Activated gamma-delta T cell (primary cell): ENCODE results near the gene SLC35C1.
"Not testable (repeated sequence)": the region's sequence is repeated elsewhere in the genome, so short reads cannot be mapped to it uniquely, and the experiment has no call there.

Experiments
- DNase-seq: peaks from one replicate; lab custom pipeline; 2025; lab: John Stamatoyannopoulos, UW

SLC35C1 gene

DNA sequence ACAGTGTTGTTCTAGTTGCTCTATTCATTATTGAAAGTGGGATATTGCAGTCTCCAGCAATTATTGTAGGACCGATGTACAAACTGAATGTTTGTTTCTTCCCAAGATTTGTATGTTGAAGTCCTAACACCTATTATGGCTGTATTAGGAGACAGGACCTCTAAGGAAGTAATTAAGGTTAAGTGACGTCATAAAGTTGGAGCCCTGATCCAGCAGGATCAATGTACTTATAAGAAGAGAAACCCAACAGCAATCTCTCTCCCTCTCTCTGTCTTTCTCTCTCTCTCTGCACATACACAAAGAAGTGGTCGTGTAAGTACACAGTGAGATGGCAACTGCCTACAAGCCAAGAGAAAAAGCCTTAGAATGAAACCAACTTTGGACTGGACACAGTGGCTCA lies 16.1 kb upstream of the SLC35C1 start:
- DNase-seq: no peak

DNA sequence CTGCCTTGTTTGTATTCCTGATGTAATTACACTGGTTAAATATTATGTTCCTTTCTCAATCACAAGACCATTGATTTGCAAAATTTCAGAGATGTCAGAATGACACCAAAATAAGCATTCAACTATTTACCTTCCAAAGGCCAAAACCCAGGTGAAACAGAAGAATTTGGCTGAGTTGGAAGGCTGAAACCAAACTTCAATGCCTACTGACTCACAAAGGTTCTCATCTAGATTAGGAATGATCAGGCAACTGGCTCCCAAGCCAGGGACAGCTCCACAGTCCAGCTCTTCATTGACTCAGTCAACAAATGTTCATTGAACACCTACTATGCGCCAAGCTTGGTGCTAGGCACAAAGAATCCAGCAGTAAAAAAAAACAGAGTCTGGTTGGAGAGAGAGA lies 13.4 kb upstream of the SLC35C1 start:
- DNase-seq: no peak

DNA sequence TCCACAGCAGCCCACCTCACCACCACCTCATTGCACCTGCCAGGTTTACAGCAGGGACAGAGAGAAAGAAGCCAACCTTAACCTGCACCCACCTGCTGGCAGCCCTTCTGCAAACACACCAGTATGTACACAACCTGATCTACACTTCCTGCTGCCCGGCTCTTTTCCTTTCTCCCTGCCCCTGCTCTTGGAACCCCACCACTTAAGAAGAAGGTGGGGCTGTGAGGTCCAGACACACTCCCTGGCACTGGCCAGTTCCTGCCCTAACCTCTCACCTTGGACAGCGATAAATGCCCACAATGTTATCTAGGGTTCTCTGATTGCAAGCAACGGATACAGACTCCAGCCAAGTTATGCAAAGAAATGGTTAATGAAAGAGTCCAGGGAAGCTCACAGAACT lies 10.8 kb upstream of the SLC35C1 start:
- no peak for DNase-seq

DNA sequence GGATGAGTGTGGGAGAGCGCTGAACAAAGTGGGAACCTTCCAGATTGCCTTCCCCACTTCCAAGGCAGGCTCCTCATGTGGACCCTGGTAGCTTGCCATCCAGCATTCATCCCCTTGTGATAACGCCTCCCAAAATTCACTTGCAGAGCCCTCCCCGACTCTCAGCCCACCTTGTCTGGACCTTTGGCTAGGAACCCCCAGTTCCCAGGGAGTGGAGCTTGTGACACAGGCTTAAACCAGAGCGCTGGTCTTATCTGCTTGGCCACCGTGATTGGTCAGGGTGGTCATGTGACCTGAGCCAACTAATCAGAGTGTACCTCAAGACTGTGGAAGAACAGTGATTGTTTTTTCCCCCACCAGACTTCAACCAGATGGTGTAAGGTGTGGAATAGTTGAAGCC lies 9.6 kb upstream of the SLC35C1 start:
- DNase-seq: no peak

DNA sequence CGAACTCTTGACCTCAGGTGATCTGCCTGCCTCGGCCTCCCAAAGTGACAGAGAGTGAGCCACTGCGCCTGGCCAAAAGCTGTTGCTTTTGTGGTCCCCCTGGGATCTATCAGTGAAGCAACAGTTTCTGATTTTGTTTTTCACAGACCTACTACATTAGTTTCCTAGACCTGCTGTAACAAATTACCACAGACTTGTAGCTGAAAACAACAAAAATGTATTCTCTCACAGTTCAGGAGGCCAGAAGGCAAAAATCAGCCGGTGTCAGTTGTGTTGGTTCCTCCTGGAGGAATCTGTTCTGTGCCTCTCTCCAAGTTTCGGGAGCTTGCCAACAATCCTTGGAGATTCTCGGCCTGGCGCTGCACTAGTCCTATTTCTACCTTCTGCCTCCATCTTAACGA lies 8.5 kb upstream of the SLC35C1 start:
- DNase-seq: no peak

DNA sequence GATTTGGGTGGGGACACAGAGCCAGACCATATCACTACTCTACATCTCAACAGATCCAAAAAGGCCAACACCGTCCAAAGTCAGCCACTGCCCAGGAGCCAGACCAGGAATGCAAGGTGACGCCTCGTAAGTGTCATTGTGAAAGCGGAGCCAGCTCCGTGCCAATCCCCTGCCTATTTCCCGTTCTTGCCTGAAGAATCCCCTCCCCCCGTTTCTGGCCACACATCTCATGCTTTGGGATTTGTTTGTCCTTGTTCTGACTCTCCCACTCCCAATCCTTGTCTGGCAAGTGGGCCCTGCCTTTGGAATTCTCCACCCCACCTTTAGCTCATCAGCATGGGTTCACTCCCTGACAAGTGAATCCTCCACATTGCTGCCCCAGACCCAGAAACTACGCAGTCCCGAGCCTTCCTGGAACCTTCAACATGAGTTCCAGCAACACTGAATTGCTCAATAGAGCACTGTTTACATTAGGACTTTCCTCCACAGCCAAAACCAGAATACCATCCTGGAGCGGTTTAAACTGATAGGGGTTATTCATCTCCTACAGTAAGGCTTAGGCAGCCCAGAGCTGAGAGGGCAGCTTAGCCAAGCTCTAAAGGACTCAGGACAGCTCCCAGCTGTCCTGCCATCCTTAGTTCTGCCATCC lies 6.0 kb upstream of the SLC35C1 start:
- DNase-seq: no peak

DNA sequence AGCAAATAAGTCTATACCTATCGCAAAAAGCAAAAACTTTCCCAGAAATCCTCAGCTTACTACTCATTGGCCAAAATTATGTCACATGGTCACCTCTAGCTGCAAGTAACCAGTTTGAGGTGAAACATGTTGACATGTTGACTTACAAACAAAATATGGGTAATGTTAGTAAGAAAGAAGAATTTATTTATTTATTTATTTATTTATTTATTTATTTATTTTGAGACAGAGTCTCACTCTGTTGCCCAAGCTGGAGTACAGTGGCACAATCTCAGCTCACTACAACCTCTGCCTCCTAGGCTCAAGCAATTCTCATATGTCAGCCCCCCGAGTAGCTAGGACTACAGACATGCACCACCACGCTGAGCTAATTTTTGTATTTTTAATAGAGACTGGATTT lies 5.4 kb upstream of the SLC35C1 start:
- no peak for DNase-seq

DNA sequence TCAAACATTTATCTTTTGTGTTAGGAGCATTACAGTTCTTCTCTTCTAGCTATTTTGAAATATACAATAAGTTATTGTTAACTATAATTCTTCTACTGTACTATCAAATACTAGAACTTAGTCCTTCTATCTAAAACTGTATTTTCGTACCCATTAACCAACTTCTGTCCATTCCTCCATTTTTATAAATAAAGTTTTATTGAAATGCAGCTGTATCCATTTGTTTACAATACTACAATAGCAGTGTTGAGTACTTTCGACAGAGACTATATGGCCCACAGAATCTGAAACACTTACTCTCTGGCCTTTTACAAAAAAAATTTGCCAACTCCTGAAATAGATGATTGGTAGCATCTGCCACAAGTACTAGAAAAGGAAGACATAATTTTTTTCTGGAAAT lies 4.7 kb upstream of the SLC35C1 start:
- DNase-seq: no peak

DNA sequence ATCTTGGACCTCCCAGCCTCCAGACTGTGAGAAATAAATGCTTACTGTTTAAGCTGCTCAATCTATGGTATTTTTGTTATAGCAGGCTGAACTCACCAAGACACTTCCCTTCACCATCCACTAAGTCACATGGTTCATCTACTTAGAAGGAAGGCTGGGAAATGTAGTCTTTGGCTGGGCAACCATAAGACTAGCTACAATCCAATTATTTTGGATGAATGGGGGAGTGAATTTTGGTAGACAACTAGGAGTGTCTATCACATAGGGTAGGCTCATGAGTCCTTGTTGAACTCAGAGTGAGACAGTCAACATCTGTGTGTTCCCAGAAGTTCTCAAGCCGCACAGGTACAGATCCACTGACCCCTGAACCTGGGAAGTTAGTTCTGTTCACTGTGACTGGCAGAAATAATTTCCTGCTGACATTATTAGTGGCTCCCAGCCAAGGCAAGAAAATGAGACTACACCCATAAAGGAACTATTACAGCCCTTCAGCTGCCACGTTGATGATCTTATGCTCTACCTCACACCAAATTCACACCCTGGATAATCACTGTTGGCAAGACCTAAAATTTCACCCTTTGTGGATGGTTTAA lies 3.1 kb upstream of the SLC35C1 start:
- no peak for DNase-seq

DNA sequence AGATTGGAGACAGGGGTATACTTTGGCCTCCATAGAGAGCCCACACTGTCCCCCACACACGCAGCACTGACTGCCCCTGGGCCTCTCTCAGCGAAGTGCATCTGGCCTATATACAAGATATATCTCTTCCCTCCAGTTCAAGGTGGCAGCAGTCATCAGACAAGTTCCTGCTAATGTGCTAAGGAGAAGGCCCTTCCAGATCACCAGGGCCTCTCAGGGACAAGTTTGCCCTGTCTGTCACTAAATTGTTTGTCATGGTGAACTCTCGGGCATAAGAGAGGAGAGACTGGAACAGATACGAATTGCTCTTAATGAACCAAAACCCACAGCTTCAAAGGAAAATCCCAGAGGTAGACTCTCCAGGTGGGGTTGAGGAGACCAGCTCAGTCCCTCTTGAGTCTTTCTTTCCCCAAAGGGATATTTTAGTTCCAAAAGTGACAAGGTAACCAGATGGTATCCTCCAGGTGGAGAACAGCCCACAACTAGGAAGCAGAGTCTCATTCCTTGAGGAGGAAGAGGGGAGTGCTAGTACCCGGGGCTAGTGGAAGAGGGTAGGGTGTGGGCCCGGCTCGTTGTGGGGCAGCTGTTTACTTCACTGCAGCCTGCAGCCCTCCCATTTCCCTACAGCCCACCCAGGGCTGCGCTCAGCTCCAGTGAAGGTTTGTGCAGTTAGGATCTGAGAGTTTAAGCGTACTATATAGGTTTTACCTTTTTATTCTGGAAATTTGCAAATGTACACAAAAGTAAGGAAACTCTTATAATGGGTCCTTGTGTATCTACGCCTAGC lies 2.2 kb upstream of the SLC35C1 start:
- DNase-seq: no peak

DNA sequence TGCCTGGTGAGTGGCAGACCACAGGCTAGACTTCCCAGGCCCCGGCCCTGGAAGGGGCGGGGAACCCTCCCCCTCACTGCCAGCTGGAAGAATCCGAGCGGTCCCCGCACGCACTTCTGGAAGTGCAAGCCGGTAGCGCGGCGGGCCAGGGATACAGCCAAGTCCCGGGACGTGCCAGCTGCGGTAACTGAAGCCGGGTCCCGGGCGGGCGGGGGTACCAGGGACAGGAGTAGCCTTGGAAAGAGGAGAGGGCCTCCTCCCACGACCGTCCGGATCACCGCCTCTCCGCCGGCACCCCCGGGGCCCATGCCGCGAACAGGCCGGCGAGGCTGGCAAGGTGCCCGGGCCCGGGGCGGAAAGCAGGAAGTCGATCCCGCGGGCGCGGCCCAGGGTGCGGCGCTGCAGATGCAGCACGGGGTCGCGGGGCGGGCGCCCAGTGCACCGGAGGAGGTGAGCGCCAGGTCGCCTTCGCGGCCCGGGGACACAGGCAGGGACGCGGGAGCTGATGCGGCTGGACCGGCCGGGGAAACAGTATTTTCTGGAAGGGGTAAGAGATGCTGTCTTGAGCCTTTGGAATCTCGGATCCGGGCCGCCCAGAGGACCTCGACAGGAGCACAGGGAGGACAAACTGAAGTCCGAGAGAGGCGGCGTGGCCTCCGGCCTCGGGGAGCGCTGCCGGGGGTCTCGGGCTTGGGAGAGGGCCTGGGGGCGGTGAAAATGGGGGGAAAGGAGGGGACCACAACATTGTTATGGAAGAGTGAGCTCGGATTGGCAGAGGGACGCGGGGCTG lies 783 bp upstream of the SLC35C1 start:
- DNase-seq: peak; percentile 55

DNA sequence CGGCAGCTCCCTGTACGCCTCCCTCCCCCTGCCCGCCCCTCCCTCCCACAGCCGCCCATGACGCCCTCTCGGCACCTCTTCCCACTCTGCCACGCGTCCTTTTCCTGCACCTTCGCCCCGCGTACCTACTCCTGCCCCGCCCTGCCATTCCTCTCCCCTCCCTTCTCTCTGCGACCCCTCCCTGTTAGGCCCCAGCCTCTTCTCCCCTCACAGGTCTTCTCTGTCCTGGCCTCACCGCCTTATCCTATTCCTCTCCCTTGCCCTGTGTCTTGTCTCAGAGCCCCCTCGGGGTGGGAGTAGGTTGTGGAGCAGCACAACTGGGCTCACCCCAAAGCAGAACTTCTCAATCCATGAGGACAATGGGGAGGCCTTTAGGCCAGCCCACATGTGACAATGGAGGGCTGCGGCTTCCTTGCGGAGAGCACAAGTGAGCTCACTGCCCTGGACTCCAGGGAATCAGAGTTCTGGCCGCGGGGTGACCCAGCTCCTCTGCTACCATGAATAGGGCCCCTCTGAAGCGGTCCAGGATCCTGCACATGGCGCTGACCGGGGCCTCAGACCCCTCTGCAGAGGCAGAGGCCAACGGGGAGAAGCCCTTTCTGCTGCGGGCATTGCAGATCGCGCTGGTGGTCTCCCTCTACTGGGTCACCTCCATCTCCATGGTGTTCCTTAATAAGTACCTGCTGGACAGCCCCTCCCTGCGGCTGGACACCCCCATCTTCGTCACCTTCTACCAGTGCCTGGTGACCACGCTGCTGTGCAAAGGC lies 539 bp downstream of the SLC35C1 start:
- no peak for DNase-seq

DNA sequence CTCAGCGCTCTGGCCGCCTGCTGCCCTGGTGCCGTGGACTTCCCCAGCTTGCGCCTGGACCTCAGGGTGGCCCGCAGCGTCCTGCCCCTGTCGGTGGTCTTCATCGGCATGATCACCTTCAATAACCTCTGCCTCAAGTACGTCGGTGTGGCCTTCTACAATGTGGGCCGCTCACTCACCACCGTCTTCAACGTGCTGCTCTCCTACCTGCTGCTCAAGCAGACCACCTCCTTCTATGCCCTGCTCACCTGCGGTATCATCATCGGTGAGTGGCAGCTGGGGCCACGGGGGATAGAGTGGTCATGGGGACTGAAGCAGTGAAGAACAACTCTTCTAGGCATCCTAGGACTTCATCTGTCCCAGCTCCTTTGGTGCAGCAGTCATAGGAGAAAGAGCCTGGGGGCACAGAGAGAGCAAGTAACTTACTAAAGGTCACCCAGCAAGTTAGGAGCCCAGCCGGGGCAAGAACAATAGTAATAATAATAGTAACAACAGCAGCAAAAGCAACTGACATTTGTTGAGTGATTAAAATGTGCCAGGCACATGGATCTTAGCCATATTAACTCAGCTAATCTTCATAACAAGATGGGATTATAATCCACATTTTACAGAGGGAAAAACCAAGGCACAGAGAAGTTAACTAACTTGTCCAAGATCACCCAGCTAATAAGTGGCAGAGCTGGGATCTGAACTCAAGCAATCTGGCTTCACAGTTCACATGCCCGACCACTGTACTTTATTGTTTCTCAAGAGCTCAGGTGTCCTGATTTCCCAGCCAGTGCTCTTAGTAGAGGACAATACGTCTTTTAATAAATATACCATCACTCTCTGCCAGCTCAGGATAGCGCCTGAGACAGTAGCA lies 1.4 kb downstream of the SLC35C1 start:
- no peak for DNase-seq

DNA sequence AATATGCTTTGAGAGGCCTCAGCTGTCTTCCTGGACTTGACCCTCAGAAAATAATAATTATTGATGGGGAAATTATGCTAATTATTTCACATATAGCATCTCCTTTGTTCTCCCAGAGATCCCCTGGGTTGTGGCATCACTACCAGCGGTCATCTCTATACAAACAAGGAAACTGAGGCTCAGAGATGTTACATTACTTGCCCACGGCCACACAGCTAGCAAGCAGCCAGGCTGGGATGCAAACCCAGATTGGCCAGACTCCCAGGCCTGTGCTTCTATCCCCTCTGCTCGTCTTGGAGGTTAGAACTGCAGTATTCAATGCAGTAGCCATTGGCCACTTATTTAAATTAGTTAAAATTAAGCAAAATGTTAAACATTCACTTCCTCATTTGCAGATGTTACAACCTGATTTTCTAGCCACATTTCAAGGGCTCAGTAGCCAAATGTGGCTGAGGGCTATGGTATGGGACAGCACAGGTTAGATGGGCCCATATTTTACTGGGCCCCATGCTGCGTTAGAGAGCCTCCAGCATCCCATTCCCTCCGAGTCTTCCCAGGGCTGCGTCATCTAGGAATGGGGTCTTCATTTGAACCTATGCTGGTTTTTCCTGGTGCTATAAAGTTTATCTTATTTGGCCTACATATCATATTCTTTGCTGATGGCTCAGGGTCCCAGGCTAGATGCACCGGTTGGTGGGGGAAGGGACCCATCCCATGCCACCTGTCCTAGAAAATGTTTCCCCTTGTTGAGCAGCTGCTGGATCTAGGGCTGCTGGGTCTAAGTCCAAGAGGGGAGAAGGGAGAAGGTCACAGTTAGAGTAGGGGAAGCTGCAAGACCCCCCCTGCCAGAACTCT lies 2.2 kb downstream of the SLC35C1 start:
- DNase-seq: no peak

DNA sequence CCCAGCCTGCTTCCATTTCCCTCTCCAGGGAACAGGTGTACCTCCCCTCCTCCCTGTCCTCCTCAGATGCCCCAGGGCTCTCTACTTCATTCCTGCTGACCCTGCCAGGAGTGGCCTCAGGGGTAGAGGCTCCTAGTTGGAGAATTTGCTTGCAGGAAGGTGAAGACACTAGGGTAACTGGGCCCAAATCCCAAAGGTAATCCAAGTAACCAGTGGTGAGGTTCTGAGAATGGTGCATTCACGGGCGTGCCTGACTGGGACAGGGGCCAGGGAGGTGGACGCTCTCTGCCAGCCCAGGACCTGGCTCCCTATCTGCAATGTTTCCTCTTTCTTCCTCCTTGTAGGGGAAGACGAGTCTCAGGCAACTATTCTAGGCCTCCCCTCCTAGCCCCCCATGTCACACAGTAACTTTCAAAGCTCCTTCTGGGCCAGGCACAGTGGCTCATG lies 2.9 kb downstream of the SLC35C1 start:
- no peak for DNase-seq

DNA sequence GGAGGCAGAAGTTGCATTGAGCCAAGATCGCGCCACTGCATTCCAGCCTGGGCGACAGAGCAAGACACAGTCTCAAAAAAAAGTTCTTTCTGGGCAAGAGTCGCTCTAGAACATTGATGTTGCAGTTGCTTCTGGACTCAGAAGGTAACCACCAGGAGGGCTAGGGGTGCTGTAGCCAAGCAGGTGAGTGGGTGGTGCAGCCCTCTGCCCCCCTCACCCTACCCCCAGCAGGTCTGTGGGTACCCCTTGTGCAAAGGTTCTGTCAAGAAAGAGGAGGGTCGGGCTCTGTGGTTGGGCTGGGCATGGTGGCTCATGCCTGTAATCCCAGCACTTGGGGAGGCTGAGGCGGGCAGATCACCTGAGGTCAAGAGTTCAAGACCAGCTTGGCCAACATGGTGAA lies 3.5 kb downstream of the SLC35C1 start:
- not testable (repeated sequence) for DNase-seq

DNA sequence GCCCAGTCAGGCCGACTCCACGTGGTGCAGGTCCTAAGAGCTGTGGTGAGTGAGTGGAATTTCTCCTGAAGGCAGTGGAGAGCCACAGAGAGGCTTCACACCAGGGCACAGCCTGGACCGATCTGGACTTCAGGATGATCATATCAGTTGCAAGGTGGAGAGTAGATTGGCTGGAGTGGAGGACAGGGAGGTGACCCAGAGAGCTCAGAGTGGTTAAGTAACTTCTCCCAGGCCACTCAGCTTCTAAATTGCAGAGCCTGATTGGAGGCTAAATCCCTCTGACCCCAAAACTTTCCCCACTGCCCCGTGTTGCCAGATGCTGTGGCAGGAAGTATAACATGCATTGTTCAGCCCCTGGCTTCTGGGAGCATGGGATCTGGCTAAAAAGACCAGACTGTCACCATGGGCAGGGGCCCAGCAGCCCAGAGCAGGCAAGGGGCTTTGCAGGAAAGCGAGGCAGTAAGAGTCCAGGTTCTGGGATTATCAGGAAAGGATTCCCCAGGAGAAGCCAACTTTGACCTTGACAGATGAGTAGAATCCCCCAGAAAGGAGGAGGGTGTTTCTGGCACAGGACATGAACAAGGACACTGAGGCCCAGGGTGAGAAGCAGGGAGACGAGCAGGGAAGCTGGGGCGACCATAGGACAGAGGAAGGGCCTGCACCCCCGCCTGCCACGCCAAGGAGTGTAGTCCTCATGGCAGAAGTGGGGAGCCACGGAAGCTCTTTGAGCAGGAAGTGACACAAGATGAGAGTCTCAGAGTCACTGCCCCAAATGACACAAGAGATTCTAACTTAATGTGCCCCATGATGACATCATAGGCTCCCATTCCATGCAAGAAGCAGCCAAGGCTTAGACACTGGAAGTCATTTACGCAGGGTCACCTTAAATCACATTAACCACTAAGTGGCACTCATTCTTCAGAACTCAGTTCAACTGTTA lies 4.8 kb downstream of the SLC35C1 start:
- no peak for DNase-seq

DNA sequence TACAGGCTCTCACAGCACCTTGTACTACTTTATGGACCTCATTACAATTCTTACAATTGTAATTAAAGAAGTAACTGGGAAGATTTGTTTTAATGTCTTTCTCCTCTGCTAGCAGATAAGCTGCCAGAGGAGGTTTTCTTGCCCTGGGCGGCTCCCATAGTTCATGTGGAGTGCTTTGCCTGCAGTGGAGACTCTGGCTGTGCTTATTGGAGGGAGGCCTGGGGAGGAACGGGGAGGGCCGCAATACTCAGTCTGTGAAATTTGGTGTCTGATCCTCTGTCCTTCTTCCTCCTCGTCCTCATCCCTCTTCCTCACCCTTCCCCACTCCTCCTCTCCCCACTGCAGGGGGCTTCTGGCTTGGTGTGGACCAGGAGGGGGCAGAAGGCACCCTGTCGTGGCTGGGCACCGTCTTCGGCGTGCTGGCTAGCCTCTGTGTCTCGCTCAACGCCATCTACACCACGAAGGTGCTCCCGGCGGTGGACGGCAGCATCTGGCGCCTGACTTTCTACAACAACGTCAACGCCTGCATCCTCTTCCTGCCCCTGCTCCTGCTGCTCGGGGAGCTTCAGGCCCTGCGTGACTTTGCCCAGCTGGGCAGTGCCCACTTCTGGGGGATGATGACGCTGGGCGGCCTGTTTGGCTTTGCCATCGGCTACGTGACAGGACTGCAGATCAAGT lies 5.6 kb downstream of the SLC35C1 start:
- no peak for DNase-seq
